ENCODE measurements around the gene UMAD1. TPM values are rescaled to one million over a fixed set of nuclear protein-coding genes. Genes with fewer than 3 reads are reported as not detected.

Gene UMAD1
- total and polyA plus RNA-seq, 2 of the 4 experiments (the other 2 are of a cell fraction): 5.2 to 8.4 TPM

- H2AK9ac ChIP-seq (replicated peaks; ENCODE audit: low read depth, low read length, poor library complexity): no peak overlapping the region
- H2AK5ac ChIP-seq (ENCODE audit: low read depth, low read length): no peak overlapping the region
- H3K23ac ChIP-seq (ENCODE audit: low read depth, low read length): no peak overlapping the region
- no peak overlapping the region for H3K18ac ChIP-seq (ENCODE audit: low read depth, low read length)
- no peak overlapping the region for H2AFZ ChIP-seq (replicated peaks; ENCODE audit: low read length, poor library complexity)
- 0 out of 2 replicates have a peak, but pooled peaks cover 2% of the 10 kb centered on the region for H3K36me3 ChIP-seq (ENCODE audit: control insufficient read depth, insufficient read depth, low read length)
- no peak overlapping the region for H3K9ac ChIP-seq (ENCODE audit: low read depth, low read length)
- no TSS peak for BruUV-seq (replicated peaks)
- H3K27me3 ChIP-seq (ENCODE audit: control insufficient read depth, insufficient read depth, low read length): no peaks in the 10 kb centered on the region
- H3K14ac ChIP-seq (replicated peaks; ENCODE audit: low read depth, low read length): no peak overlapping the region
- H4K5ac ChIP-seq (ENCODE audit: low read depth, low read length): no peak overlapping the region
- no peak overlapping the region for H2BK15ac ChIP-seq (ENCODE audit: low read depth, low read length)
- CTCF ChIA-PET: interaction anchor here (0.6 kb wide), 1 partner anchor 49 kb away, joined by 3 read pairs; no protein-coding TSS in a partner anchor
- no peak overlapping the region for H3K4me3 ChIP-seq (ENCODE audit: insufficient read depth, low read depth, low read length)
- no peak overlapping the region for H2BK5ac ChIP-seq (ENCODE audit: low read depth, low read length, poor library complexity, severe bottlenecking)
- in situ Hi-C loops (cut with MboI; ENCODE audit: low sequenced_read_pairs) (no loop called here), intact Hi-C loops (cut with micrococcal nuclease) (no loop called here), dilution Hi-C loops (cut with HindIII; ENCODE audit: low sequenced_read_pairs, unreplicated experiment) (no loop called here)
- H2BK20ac ChIP-seq (ENCODE audit: low read depth, low read length): no peak overlapping the region
- no peak overlapping the region for H3K4me2 ChIP-seq (ENCODE audit: low read depth, low read length)
- WGBS, 2 experiments (ENCODE audit: extremely low coverage in 2 of 2, insufficient read length in 1 of 2): no CpG with 5 or more reads among the region's 1 CpG
- no peak overlapping the region for H3K56ac ChIP-seq (ENCODE audit: extremely low read depth, insufficient read depth, low read length)
- no peaks in the 10 kb centered on the region for H4K20me1 ChIP-seq (ENCODE audit: insufficient read depth, low read length)
- POLR2A ChIA-PET (ENCODE audit: unreplicated experiment): interaction anchor here (0.6 to 0.7 kb wide), 2 partner anchors 38 to 705 kb away, joined by 6 to 13 read pairs; no protein-coding TSS in a partner anchor
- H3K9me3 ChIP-seq (ENCODE audit: control insufficient read depth, insufficient read depth, low read length): no peaks in the 10 kb centered on the region
- TF ChIP-seq FOS (IDR thresholded peaks at IDR 0.05; ENCODE audit: low read depth, low read length) (no peak), BHLHE40 (IDR thresholded peaks at IDR 0.05; ENCODE audit: low read depth, low read length) (no peak)
- H4K91ac ChIP-seq (ENCODE audit: insufficient read depth, low read depth, low read length): no peak overlapping the region
- H3K4ac ChIP-seq (ENCODE audit: low read depth, low read length): no peak overlapping the region
- no peak overlapping the region for H3K27ac ChIP-seq (ENCODE audit: insufficient read depth, low read length)
- no peaks in the 10 kb centered on the region for H3K79me1 ChIP-seq (ENCODE audit: low read depth in 1 of 2, low read length in 2 of 2)
- H4K8ac ChIP-seq (ENCODE audit: low read depth in 2 of 2, low read length in 2 of 2): no peak overlapping the region
- H3K4me1 ChIP-seq (ENCODE audit: control insufficient read depth, insufficient read depth, low read length): no peaks in the 10 kb centered on the region
- no peaks in the 10 kb centered on the region for H3K9me1 ChIP-seq (ENCODE audit: insufficient read depth, low read length)
- no peak for ATAC-seq (ENCODE audit: low read depth)
- DNase-seq: no peak
- H2BK120ac ChIP-seq (ENCODE audit: low read depth, low read length): no peak overlapping the region
These were observed 171.6 kb downstream of the UMAD1 start for GRCh38 chr7:7812112-7812511.
